Right ventricle myocardium inferior (tissue), 1 donor: ENCODE results near the gene OAS3. TPM values are rescaled to one million over a fixed set of nuclear protein-coding genes. Genes with fewer than 3 reads are reported as not detected.
A peak's percentile ranks its signal among the peaks of the same experiment; 100 is the strongest.
"Not testable (repeated sequence)": the region's sequence is repeated elsewhere in the genome, so short reads cannot be mapped to it uniquely, and the experiment has no call there.

Experiments used
- ATAC-seq: fragments of 200-7000 bp; cut with Tn5 transposase; one replicate; pipeline ENCODE4 v1.9.1; 2020; ENCODE audit warnings: mild to moderate bottlenecking, moderate library complexity
- DNase-seq: peaks from one replicate; pipeline ENCODE4 v3.0.0; 2021; ENCODE audit errors: missing footprints
- intact Hi-C: fragments of 100-400 bp; cut with DNase I; formaldehyde crosslinking; loops from one replicate; pipeline ENCODE4 v1.11.0; 2022
- long read RNA-seq: library from polyadenylated mRNA; unstranded; transcript quantifications from one replicate; pipeline ENCODE4 v2.0.0, GENCODE V29; 2021
- total RNA-seq: library from RNA; stranded (reverse); fragmentation: NEBNext Ultra II Directional; extraction: Animal tissue kit (Norgen Biotek cat#: 25700); gene quantifications from one replicate; pipeline ENCODE4 v1.2.1, GENCODE V29; 2021
- donor health status: DM: no; HTN: yes; CAD: no; lungs with severe emphysema.

Gene OAS3
- total RNA-seq = 5.7 TPM
- long read RNA-seq, partial matches to known transcripts = 1 of 1 reads
- long read RNA-seq, other reads (novel, unspliced or antisense) = 0 of 1 reads

DNA sequence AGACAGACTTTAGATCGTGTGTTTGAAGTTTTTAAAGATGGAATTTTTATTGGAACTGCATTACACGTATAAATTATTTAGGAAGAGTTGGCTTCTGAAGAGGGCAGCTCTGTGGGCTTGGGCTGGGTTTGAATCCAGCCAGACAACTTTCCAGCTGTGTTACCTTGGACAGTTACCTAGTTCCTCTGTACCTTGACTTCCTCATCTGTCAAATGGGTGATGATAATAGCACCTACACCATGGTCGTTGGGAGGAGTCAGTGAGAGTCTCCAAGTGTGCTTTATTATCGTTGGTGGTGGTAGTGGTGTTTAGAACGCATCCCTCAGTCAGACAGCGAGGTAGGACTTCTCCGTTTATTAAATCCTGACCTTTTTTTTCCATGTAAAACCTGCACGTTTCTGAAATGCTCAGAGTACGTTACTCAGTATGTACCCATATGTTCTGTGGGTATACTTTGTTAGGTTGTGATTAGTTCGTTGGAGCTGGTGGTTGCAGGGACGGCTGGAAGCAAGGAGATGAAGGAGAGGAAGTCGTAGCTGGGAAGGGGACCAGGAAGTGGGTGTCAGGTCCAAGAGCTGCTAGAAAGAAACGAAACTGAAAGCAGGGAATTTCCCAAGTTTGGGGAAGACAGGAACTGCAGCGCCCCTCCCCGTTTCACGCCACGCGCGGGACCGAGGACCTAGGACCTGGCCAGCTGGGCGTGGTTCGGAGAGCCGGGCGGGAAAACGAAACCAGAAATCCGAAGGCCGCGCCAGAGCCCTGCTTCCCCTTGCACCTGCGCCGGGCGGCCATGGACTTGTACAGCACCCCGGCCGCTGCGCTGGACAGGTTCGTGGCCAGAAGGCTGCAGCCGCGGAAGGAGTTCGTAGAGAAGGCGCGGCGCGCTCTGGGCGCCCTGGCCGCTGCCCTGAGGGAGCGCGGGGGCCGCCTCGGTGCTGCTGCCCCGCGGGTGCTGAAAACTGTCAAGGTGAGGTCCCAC lies at the start of gene OAS3:
Gene OAS3, plus strand, starts transcription at position 734 of the 979 bp plus-strand sequence. Its CDS starts 57 bp downstream, at position 791.
- intact Hi-C loops = loop anchor here (5.0 kb wide), 2 partner anchors 36 to 39 kb away; partner anchors contain the start of gene OAS2
- DNase-seq = peak; percentile 93
- ATAC-seq = peak; percentile 95

GRCh38 chr12:112891093-112892024 lies 46.9 kb upstream of the OAS3 start:
- ATAC-seq (peak; percentile 16), DNase-seq (no peak)
- intact Hi-C loops = no loop called here

DNA sequence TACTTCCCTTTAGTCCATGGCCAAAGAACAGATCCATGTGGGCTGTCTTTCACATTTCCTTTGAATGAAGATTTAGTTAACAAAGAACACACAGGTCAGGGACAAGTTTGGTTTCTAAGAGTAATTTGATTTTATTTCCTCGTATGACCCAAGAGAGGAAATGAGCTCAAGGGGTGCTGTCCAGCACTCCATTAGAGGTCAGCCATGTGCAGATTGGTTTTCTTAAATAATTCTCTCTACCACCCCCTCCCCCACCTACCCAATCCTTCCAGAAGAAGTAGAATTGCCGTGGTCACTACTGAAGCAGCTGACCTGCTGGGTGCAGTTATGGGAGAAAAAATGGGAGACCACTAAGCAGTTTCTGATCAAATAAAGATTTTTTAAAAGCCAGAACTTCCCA lies 45.4 kb upstream of the OAS3 start:
- DNase-seq (no peak), ATAC-seq (no peak)
- intact Hi-C loops = no loop called here

GRCh38 chr12:112894128-112894527 lies 44.1 kb upstream of the OAS3 start:
- DNase-seq = no peak
- intact Hi-C loops = no loop called here
- no peak for ATAC-seq

DNA sequence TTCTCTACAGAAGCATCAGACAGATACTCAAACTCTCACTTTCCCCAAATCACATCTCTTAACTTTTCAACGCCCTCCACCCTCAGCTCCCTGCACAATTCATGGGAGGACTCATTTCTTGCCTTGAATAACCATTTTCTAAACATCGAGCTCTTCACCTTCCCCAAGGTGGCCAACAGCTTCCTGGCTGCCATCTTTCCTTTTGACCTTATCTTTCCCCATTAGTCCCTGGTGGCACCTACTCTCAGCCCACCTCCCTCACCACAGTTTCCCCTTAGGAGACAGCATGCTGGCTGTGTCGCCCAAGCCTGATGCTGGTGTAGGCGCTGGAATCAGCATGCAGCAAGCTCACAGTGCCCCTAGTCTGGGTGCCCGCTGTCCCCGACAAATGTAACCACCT lies 39.9 kb upstream of the OAS3 start:
- intact Hi-C loops = no loop called here
- no peak for ATAC-seq
- DNase-seq = no peak

GRCh38 chr12:112900298-112901145 lies 37.8 kb upstream of the OAS3 start:
- intact Hi-C loops = loop anchor here (5.0 kb wide), 1 partner anchor 37 kb away; the partner anchor contains the start of gene OAS3
- ATAC-seq (no peak), DNase-seq (no peak)

DNA sequence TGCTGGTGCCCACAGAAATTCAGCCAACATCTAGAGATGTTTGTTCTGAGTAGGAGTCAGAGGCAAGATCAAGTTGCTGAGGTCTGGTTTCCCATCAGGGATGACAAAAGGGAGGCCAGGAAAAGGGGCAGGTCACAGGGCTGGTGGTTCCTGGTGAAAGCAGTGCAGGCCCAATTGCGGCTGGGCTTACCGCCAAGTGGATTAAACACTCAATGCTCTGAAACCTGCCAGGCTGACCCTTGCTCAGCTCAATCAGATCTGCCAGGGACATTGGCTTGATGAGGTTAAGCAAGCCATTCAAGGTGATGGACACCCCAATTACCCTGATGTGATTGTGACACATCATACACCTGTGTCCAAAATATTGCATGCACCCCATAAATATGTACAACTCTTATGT lies 37.0 kb upstream of the OAS3 start:
- intact Hi-C loops = loop anchor here (5.0 kb wide), 1 partner anchor 36 kb away; the partner anchor contains the start of gene OAS3
- no peak for DNase-seq
- ATAC-seq = no peak

DNA sequence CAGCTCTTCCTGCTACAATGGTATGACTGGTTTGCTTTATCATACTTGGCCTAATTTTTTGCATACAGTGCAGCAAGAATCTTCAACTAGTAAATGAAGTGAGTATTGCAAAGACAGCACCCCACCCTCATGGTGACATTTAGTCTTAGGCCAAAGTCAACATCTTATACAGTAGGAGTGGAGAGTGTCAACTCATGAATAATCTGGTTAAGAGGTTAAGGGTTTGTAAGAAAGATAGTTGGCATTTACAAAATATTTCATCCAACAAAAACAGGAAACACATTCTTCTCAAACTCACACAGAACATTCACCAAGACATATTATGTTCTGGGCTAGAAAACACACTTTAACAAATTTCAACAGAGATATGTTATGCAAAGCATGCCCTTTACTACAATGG lies 33.7 kb upstream of the OAS3 start:
- intact Hi-C loops = loop anchor here (5.0 kb wide), 1 partner anchor 33 kb away; the partner anchor contains the start of gene OAS3
- DNase-seq (no peak), ATAC-seq (no peak)

DNA sequence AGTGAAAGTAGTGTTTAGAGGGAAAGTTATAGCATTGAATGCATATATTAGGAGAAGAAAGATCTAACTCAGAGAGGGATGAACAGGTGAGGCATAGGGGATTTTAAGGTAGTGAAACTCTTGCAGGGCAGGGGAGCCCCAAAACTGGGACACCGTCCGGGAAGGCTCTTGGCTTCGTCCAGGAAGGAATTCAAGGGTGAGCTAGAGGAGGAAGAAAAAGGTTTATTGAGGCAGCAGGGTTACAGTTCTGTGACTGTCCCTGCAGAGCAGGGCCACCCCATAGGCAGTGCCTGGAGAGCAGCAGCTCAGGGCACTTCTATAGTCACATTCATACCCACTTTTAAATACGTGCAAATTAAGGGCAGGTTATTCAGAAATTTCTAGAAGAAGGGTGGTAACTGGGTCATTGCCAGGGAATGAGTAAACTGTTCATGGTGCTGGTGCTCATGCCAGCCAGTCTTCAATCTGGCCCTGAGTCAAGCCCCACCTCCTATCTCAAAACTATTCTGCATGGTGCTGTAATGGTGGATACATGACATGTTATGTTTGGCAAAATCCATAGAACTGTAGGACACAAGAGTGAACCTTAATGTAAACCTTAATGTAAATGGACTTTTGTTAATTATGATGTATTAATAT lies 32.7 kb upstream of the OAS3 start:
- intact Hi-C loops = no loop called here
- DNase-seq = no peak
- ATAC-seq = no peak

GRCh38 chr12:112906712-112907414 lies 31.4 kb upstream of the OAS3 start, which contains the start of gene OAS1:
Gene OAS1 (plus strand): TSS chr12:112906962. CDS start chr12:112907040, 78 bp downstream.
- DNase-seq = no peak
- peak; percentile 84 for ATAC-seq
- intact Hi-C loops = no loop called here

- ATAC-seq (peak; percentile 67), DNase-seq (no peak)
- intact Hi-C loops = no loop called here
These were observed 30.7 kb upstream of the OAS3 start for GRCh38 chr12:112907415-112908157.

DNA sequence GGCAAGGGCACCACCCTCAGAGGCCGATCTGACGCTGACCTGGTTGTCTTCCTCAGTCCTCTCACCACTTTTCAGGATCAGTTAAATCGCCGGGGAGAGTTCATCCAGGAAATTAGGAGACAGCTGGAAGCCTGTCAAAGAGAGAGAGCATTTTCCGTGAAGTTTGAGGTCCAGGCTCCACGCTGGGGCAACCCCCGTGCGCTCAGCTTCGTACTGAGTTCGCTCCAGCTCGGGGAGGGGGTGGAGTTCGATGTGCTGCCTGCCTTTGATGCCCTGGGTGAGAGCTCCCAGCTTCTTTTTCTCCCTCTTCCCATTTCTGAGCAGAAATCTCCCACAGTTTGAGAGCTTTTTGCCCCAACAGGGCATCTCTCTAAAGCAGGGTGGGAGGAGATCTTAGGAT lies 29.7 kb upstream of the OAS3 start:
- no peak for DNase-seq
- no peak for ATAC-seq
- intact Hi-C loops = no loop called here

DNA sequence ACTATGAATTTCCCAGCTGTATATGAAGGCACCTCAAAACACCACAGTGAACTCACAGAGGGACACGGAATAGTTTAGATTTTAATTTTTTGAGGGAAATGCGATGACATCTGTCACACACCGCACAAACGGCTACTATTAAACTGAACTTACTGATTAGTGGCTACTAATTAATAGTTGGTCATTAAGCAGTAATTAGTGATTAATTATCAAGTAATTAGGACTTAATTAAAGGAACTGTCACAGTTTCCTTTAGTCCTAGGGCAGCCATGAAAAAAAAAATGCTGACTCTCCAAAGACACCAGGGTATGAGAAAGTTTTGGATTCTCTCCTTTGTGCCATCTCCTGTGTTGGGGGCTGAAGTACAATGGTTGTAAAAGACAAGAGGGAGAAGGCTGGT lies 28.6 kb upstream of the OAS3 start:
- DNase-seq (no peak), ATAC-seq (no peak)
- intact Hi-C loops = no loop called here

DNA sequence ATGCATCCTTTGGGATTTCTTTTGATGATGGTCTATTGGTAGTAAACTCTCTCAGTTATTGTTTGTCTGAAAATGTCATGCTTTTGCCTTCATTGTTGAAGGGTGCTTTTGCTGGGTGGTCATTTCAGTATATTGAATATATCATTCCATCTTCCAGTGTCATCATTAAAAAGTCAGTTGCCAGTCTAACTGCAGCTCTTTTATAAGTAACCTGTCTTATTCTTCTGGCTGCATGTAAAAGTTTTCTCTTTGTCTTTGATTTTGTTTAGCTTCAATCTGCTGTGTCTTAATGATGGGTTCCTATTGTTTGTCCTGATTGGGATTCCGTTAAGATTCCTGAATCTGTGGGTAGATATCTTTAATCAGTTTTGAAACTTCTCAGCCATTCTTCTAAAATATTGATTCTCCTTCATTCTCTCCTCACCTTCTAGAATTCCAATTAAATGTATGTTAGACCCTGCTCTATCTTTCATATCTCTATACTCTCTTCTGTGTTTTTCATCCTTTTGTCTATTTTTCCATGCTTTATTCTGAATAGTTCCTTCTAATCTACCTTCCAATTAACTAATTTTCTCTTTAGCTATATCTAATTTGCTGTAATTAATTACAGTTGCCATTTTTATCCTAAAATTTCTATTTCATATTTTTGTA lies 25.1 kb upstream of the OAS3 start:
- DNase-seq = no peak
- intact Hi-C loops = no loop called here
- no peak for ATAC-seq

DNA sequence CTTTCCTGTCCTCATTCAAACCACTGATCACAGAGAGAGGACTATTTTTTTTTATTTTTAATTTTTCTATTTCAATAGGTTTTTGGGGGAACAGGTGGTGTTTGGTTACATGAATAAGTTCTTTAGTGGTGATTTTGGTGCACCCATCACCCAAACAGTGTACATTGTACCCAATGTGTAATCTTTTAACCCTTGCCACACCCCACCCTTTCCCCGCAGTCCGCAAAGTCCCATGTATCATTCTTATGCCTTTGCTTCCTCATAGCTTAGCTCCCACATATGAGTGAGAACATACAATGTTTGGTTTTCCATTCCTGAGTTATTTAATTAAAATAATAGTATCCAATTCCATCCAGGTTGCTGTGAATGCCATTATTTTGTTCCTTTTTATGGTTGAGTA lies 24.4 kb upstream of the OAS3 start:
- DNase-seq, ATAC-seq: not testable (repeated sequence)

DNA sequence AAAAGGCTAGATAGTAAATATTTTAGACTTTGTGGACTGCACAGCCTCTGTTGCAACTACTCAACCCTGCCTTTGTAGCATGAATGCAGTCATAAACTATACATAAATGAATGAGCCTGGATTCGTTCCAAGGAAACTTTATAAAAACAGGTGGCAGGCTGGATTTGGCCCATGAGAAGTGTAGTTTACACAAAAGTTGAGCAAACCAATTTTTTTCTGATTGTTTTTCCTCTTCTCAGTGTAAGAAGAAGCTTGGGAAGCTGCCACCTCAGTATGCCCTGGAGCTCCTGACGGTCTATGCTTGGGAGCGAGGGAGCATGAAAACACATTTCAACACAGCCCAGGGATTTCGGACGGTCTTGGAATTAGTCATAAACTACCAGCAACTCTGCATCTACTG lies 22.0 kb upstream of the OAS3 start:
- intact Hi-C loops = no loop called here
- no peak for DNase-seq
- ATAC-seq = peak; percentile 50

More for the DNA sequence above, 24.4 kb upstream of the OAS3 start:
- intact Hi-C loops = not testable (repeated sequence)
